ENCODE measurements around the gene IL25. TPM values are rescaled to one million over a fixed set of nuclear protein-coding genes. Genes with fewer than 3 reads are reported as not detected.
A peak's percentile ranks its signal among the peaks of the same experiment; 100 is the strongest.

IL25 gene
- total RNA-seq, 1 donor from 2014 or later = not detected

- Mint-ChIP-seq H3K4me1 (ENCODE audit: unreplicated experiment) (peaks cover 23% of the 10 kb centered on the region), H3K9me3 (ENCODE audit: unreplicated experiment) (no peaks in the 10 kb centered on the region), H3K4me3 (ENCODE audit: unreplicated experiment) (no peak overlapping the region)
Observed at GRCh38 chr14:23326491-23327332, 45.9 kb upstream of the IL25 start.

DNA sequence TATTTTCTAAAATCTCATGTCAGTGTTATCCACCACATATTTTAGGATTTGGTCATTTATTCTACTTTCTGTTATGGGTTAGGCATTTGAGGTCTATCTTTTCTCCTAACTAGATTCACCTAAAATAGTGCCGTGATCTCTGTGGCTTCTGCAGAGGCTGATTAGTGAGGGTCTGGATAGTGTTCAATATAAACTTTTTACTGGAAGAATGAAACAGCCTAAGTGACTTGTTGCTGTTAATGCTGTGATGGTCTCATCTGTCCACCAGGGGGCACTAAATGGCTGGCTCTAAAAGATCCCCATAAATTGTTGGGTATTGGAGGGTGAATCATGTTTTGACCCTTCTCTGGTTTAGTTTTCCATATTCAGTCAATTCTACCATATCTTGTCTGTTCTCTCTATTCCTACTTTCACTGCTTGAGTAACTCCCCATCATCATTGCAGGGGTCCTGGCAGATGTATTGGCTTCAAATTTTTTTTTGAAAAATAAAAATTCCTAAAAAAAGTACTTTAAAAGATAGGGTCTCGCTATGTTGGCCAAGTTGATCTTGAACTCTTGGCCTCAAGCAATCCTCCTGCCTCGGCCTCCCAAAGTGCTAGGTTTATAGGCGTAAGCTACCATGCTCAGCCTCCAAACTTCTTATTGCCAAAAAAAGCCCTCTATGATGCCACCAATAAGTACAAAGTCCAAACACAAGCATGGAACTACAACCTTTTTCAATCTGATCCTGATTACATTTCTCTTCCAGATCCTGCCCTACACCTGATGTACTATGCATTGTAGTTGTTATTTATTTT is 44.5 kb upstream of the IL25 start:
- Mint-ChIP-seq H3K36me3 (ENCODE audit: low read depth, unreplicated experiment) (peaks cover 13% of the 10 kb centered on the region), H3K27ac (ENCODE audit: unreplicated experiment) (no peak overlapping the region), H3K4me3 (ENCODE audit: unreplicated experiment) (no peak overlapping the region), H3K4me1 (ENCODE audit: unreplicated experiment) (peaks cover 10% of the 10 kb centered on the region), H3K9me3 (ENCODE audit: unreplicated experiment) (no peaks in the 10 kb centered on the region), H3K27me3 (ENCODE audit: unreplicated experiment) (peaks cover 3% of the 10 kb centered on the region)
- DNase-seq (ENCODE audit: low spot score) = peak; percentile 60
- TF ChIP-seq, protein P1, sequence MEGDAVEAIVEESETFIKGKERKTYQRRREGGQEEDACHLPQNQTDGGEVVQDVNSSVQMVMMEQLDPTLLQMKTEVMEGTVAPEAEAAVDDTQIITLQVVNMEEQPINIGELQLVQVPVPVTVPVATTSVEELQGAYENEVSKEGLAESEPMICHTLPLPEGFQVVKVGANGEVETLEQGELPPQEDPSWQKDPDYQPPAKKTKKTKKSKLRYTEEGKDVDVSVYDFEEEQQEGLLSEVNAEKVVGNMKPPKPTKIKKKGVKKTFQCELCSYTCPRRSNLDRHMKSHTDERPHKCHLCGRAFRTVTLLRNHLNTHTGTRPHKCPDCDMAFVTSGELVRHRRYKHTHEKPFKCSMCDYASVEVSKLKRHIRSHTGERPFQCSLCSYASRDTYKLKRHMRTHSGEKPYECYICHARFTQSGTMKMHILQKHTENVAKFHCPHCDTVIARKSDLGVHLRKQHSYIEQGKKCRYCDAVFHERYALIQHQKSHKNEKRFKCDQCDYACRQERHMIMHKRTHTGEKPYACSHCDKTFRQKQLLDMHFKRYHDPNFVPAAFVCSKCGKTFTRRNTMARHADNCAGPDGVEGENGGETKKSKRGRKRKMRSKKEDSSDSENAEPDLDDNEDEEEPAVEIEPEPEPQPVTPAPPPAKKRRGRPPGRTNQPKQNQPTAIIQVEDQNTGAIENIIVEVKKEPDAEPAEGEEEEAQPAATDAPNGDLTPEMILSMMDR (IDR thresholded peaks at IDR 0.05; ENCODE audit: unreplicated experiment) = peak; percentile 94

More at GRCh38 chr14:23326491-23327332, 45.9 kb upstream of the IL25 start:
- Mint-ChIP-seq H3K36me3 (ENCODE audit: low read depth, unreplicated experiment) (peaks cover 22% of the 10 kb centered on the region), H3K27me3 (ENCODE audit: unreplicated experiment) (peaks cover 10% of the 10 kb centered on the region), H3K27ac (ENCODE audit: unreplicated experiment) (no peak overlapping the region)
- TF ChIP-seq, protein P1 (IDR thresholded peaks at IDR 0.05; ENCODE audit: unreplicated experiment) = no peak
- DNase-seq (ENCODE audit: low spot score) = no peak

DNA sequence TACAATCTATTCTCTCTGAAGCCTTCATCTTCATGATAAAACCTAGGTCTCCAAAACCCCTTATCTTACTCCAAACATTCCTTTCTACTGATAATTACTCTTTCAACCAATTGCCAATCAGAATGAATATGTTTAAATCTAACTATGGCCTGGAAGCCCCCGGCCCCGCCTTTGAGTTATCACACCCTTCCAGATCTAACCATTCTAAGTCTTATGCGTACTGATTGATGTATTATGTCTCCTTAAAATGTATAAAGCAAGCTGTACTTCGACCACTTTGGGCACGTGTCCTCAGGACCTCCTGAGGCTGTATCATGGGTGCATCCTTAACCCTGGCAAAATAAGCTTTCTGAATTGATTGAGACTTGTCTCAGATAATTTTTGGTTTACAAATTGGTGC is 37.0 kb upstream of the IL25 start:
- no peaks in the 10 kb centered on the region for H3K4me1 Mint-ChIP-seq (ENCODE audit: unreplicated experiment)
- no peak overlapping the region for H3K27ac Mint-ChIP-seq (ENCODE audit: unreplicated experiment)
- no peak overlapping the region for H3K4me3 Mint-ChIP-seq (ENCODE audit: unreplicated experiment)
- DNase-seq (ENCODE audit: low spot score) = no peak
- TF ChIP-seq, protein P1 (IDR thresholded peaks at IDR 0.05; ENCODE audit: unreplicated experiment) = no peak
- no peaks in the 10 kb centered on the region for H3K36me3 Mint-ChIP-seq (ENCODE audit: low read depth, unreplicated experiment)
- H3K9me3 Mint-ChIP-seq (ENCODE audit: unreplicated experiment) = no peaks in the 10 kb centered on the region
- peaks cover 2% of the 10 kb centered on the region for H3K27me3 Mint-ChIP-seq (ENCODE audit: unreplicated experiment)

DNA sequence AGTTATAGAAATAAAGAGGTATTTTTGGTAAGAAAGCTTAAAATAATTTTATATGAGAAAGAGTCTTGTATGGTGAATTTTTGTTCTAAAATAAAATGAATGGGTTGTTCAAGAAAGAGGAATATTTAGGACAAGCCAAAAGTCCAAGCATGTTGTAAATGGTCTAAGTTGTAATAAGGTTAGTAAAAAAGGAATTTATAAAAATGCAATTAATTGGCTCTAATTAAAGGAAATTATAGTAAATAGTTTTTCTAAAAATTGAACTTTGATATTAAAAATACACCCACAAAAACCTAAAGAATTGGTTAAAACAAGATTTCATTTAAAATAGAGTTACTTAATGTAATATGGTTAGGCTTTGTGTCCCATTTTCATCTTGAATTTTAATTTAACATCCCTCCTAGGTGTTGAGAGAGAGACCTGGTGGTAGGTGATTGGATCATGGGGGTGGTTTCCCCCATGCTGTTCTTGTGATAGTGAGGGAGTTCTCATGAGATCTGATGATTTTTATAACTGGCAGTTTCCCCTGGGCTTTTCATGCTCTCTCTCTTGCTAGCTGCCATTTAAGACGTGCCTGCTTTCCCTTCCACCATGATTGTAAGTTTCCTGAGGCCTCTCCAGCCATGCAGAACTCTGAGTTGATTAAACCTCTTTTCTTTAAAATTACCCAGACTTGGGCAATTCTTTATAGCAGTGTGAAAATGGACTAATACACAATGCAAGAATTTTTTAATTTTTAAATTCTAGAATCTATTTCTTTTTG is 32.9 kb upstream of the IL25 start:
- TF ChIP-seq, protein P1 (IDR thresholded peaks at IDR 0.05; ENCODE audit: unreplicated experiment) = no peak
- no peaks in the 10 kb centered on the region for H3K27me3 Mint-ChIP-seq (ENCODE audit: unreplicated experiment)
- no peaks in the 10 kb centered on the region for H3K4me1 Mint-ChIP-seq (ENCODE audit: unreplicated experiment)
- H3K36me3 Mint-ChIP-seq (ENCODE audit: low read depth, unreplicated experiment) = no peaks in the 10 kb centered on the region
- no peak overlapping the region for H3K27ac Mint-ChIP-seq (ENCODE audit: unreplicated experiment)
- H3K4me3 Mint-ChIP-seq (ENCODE audit: unreplicated experiment) = no peak overlapping the region
- no peak for DNase-seq (ENCODE audit: low spot score)
- no peaks in the 10 kb centered on the region for H3K9me3 Mint-ChIP-seq (ENCODE audit: unreplicated experiment)
